GM23338 (cell line): ENCODE data around the gene BANF1. TPM values are rescaled to one million over a fixed set of nuclear protein-coding genes. Genes with fewer than 3 reads are reported as not detected.

Experiments
- ATAC-seq: fragments of 200-7000 bp; cut with Tn5 transposase; 3 replicates; pipeline ENCODE4 v1.9.1; 2020
- DNase-seq: peaks from one replicate; pipeline ENCODE4 v3.0.0-alpha.2; 2015; ENCODE audit warnings: low spot score
- H2AFZ ChIP-seq: fragments of 200-600 bp; sonication (generic); 2 replicates; pipeline ENCODE4 v1.8.0; 2016; ENCODE audit warnings: antibody characterized with exemption, mild to moderate bottlenecking, moderate library complexity
- H3F3A ChIP-seq: fragments of 200-600 bp; sonication (generic); replicated peaks from 2 replicates; pipeline ENCODE4 v1.8.0; 2017; ENCODE audit warnings: antibody characterized with exemption, mixed run types, low read depth
- H3K27ac ChIP-seq: fragments of 200-600 bp; sonication (generic); 2 replicates; pipeline ENCODE4 v1.6.1; 2016; ENCODE audit warnings: low read depth
- H3K27me3 ChIP-seq: fragments of 200-600 bp; sonication (generic); 2 replicates; pipeline ENCODE4 v1.8.0; 2016; ENCODE audit warnings: mild to moderate bottlenecking, mixed run types, moderate library complexity; ENCODE audit not compliant: insufficient read depth
- H3K36me3 ChIP-seq: fragments of 200-600 bp; sonication (generic); 2 replicates; pipeline ENCODE4 v1.8.0; 2016; ENCODE audit warnings: mild to moderate bottlenecking; ENCODE audit not compliant: insufficient read depth
- H3K4me1 ChIP-seq: fragments of 200-600 bp; sonication (generic); 2 replicates; pipeline ENCODE4 v1.8.0; 2016; ENCODE audit warnings: mild to moderate bottlenecking, moderate library complexity; ENCODE audit not compliant: insufficient read depth
- H3K4me2 ChIP-seq: fragments of 200-600 bp; sonication (generic); 2 replicates; pipeline ENCODE4 v1.7.1; 2017; ENCODE audit warnings: mixed run types
- H3K4me3 ChIP-seq: fragments of 200-600 bp; sonication (generic); 2 replicates; pipeline ENCODE4 v1.6.1; 2016; ENCODE audit warnings: mixed run types
- H3K79me2 ChIP-seq: fragments of 200-600 bp; sonication (generic); replicated peaks from 2 replicates; pipeline ENCODE4 v1.8.0; 2017; ENCODE audit warnings: mild to moderate bottlenecking; ENCODE audit not compliant: insufficient read depth
- H3K9me2 ChIP-seq: fragments of 200-600 bp; sonication (generic); 2 replicates; pipeline ENCODE4 v1.8.0; 2017; ENCODE audit not compliant: insufficient read depth
- H4K20me1 ChIP-seq: fragments of 200-600 bp; sonication (generic); replicated peaks from 2 replicates; pipeline ENCODE4 v1.8.0; 2017; ENCODE audit warnings: mild to moderate bottlenecking; ENCODE audit not compliant: insufficient read depth
- H3K27ac Mint-ChIP-seq: 2 replicates; pipeline ENCODE4 v1.8.0; 2020; ENCODE audit warnings: inconsistent platforms, mild to moderate bottlenecking, moderate library complexity, mixed read lengths
- H3K27me3 Mint-ChIP-seq: 3 replicates; pipeline ENCODE4 v1.8.0; 2022; ENCODE audit warnings: low read depth, mild to moderate bottlenecking, moderate library complexity, mixed read lengths, inconsistent platforms; ENCODE audit not compliant: insufficient read depth, poor library complexity
- H3K36me3 Mint-ChIP-seq: 3 replicates; pipeline ENCODE4 v1.8.0; 2021; ENCODE audit warnings: low read depth, mild to moderate bottlenecking, inconsistent platforms, moderate library complexity, mixed read lengths
- H3K4me1 Mint-ChIP-seq: 3 replicates; pipeline ENCODE4 v1.8.0; 2020; ENCODE audit warnings: mild to moderate bottlenecking, inconsistent platforms, mixed read lengths
- H3K4me3 Mint-ChIP-seq: 3 replicates; pipeline ENCODE4 v1.8.0; 2021; ENCODE audit warnings: moderate library complexity, mild to moderate bottlenecking, inconsistent platforms, mixed read lengths
- H3K9me3 Mint-ChIP-seq: 3 replicates; pipeline ENCODE4 v1.8.0; 2020; ENCODE audit warnings: moderate library complexity, mild to moderate bottlenecking, inconsistent platforms, mixed read lengths
- CREB1 ChIP-seq: fragments of 250-450 bp; sonication (Bioruptor Pico); IDR thresholded peaks from 2 replicates; pipeline ENCODE4 v1.5.0; 2020; ENCODE audit warnings: low read depth, mild to moderate bottlenecking, moderate library complexity
- EZH2 ChIP-seq: fragments of 200-600 bp; sonication (generic); IDR thresholded peaks from one replicate; pipeline ENCODE4 v1.8.0; 2017; ENCODE audit warnings: antibody characterized with exemption, mild to moderate bottlenecking, low read depth; ENCODE audit not compliant: unreplicated experiment
- EZH2phosphoT487 ChIP-seq: fragments of 200-600 bp; sonication (generic); IDR thresholded peaks from one replicate; pipeline ENCODE4 v1.8.1; 2018; ENCODE audit warnings: antibody characterized with exemption; ENCODE audit not compliant: unreplicated experiment
- JUNB ChIP-seq: IDR thresholded peaks from one replicate; pipeline ENCODE4 v1.6.1; 2016; ENCODE audit warnings: antibody characterized with exemption; ENCODE audit not compliant: unreplicated experiment
- NANOG ChIP-seq: IDR thresholded peaks from 2 replicates; pipeline ENCODE4 v1.6.1; 2016; ENCODE audit warnings: antibody characterized with exemption, borderline replicate concordance
- POLR2AphosphoS5 ChIP-seq: IDR thresholded peaks from 2 replicates; pipeline ENCODE4 v1.6.1; 2016; ENCODE audit warnings: antibody characterized with exemption, low read depth
- STAT1 ChIP-seq: IDR thresholded peaks from one replicate; pipeline ENCODE4 v1.6.1; 2016; ENCODE audit warnings: antibody characterized with exemption; ENCODE audit not compliant: unreplicated experiment
- ZNF114 ChIP-seq: fragments of 250-450 bp; sonication (Bioruptor Pico); IDR thresholded peaks from 2 replicates; pipeline ENCODE4 v1.5.0; 2020; ENCODE audit warnings: mild to moderate bottlenecking, moderate library complexity
- ZNF331 ChIP-seq: fragments of 250-450 bp; sonication (Bioruptor Pico); IDR thresholded peaks from 2 replicates; pipeline ENCODE4 v1.5.0; 2020; ENCODE audit warnings: low read depth, mild to moderate bottlenecking, moderate library complexity
- polyA plus RNA-seq: library from polyadenylated mRNA; unstranded; fragments of >200 nt; fragmentation: Nextera tagmentation; extraction: Ambion mirVana; gene quantifications from 2 replicates; pipeline ENCODE4 v1.2.1, GENCODE V29; 2016
- total RNA-seq: library from RNA; depleted of rRNA; stranded (reverse); fragments of >200 nt; shearing (Covaris generic); gene quantifications from 2 replicates; pipeline ENCODE4 v1.2.3, GENCODE V29; 2014
- TF ChIP-seq, protein P1 (sequence below): IDR thresholded peaks from 2 replicates; pipeline ENCODE4 v1.6.1; 2016; ENCODE audit warnings: antibody characterized with exemption
- TF ChIP-seq, protein P2 (sequence below), 2 experiments: fragments of 200-600 bp in 1 of 2; sonication (generic) in 1 of 2; conservative IDR thresholded peaks; 2 replicates each; pipeline versions ENCODE4 v1.5.1 to v1.6.1; 2016 to 2017; ENCODE audit warnings: antibody characterized with exemption in 2 of 2, low read depth in 2 of 2, mild to moderate bottlenecking in 2 of 2, moderate library complexity in 1 of 2
- TF ChIP-seq, protein P3 (sequence below): fragments of 250-450 bp; sonication (Bioruptor Pico); IDR thresholded peaks from 2 replicates; pipeline ENCODE4 v1.5.0; 2020; ENCODE audit warnings: mild to moderate bottlenecking, moderate library complexity

BANF1 gene
- total and polyA plus RNA-seq, 2 experiments from 2014 or later, result 58.2 to 765 TPM

DNA sequence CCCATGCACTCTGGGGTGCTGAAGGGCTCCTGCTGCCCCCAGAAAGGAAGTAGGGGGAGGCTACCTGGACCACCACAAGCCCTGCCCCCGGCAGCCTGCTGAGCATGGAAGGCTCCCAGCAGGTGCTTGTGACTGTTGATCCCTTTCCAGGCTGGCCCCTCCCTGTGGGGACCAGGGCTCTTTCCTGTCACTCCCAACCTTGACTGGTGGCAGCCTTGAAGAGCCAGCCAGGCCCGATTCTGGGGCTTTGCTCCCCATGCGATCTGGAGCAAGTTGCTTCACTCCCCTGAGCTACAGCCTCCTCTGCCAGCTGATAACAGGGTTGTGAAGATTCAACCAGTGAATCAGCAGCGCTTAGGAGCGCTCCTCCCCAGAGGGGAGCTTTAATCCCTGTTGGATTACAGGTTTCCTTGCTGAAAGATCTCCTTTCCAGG, 4.9 kb downstream of the BANF1 start (continued):
- TF ChIP-seq EZH2, result no peak
- TF ChIP-seq, protein P1, sequence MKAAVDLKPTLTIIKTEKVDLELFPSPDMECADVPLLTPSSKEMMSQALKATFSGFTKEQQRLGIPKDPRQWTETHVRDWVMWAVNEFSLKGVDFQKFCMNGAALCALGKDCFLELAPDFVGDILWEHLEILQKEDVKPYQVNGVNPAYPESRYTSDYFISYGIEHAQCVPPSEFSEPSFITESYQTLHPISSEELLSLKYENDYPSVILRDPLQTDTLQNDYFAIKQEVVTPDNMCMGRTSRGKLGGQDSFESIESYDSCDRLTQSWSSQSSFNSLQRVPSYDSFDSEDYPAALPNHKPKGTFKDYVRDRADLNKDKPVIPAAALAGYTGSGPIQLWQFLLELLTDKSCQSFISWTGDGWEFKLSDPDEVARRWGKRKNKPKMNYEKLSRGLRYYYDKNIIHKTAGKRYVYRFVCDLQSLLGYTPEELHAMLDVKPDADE, result no peak

DNA sequence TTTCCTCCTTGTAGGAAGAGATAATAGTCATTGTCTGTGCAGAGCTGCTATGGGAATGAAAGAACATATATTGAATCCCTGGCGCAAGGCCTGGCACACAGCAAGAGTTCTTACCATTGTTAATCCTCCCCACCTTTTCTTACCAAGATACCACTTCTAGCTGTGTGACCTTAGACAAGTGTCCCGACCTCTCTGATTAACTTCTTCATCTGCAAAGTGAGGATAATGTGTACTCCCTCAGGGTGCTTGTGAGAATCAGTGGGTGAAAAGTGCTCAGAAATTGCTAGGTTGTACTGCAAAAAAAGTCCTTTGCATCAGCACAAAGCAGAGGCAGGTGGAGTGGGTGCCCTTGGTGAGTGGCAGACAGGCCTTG, 5.8 kb downstream of the BANF1 start:
- ATAC-seq, result no peak
- peaks cover 27% of the 10 kb centered on the region for H3K36me3 Mint-ChIP-seq
- Histone ChIP-seq H3K9me2 (no peaks in the 10 kb centered on the region), H2AFZ (no peak overlapping the region), H3K79me2 (peaks cover 14% of the 10 kb centered on the region), H3K36me3 (peaks cover 7% of the 10 kb centered on the region; the same call in 1 of the 2 replicates), H3K4me3 (no peak overlapping the region), H3K27ac (no peak overlapping the region), H3K27me3 (peaks cover 22% of the 10 kb centered on the region), H3F3A (0 out of 2 replicates have a peak, but pooled peaks cover 15% of the 10 kb centered on the region), H4K20me1 (peaks cover 7% of the 10 kb centered on the region; the same call in 1 of the 2 replicates), H3K4me1 (peaks cover 12% of the 10 kb centered on the region; the same call in 1 of the 2 replicates), H3K4me2 (no peak overlapping the region)
- peaks cover 20% of the 10 kb centered on the region for H3K4me1 Mint-ChIP-seq
- no peak for DNase-seq
- no peak overlapping the region for H3K27ac Mint-ChIP-seq
- H3K4me3 Mint-ChIP-seq, result no peak overlapping the region
- no peaks in the 10 kb centered on the region for H3K9me3 Mint-ChIP-seq
- H3K27me3 Mint-ChIP-seq, result peaks cover 17% of the 10 kb centered on the region
- TF ChIP-seq EZH2 (no peak), CREB1 (CRISPR knock-in tag) (no peak), JUNB (no peak), ZNF114 (CRISPR knock-in tag) (no peak), ZNF331 (no peak), NANOG (no peak), POLR2AphosphoS5 (no peak), EZH2phosphoT487 (no peak), STAT1 (no peak)
- TF ChIP-seq, protein P2, sequence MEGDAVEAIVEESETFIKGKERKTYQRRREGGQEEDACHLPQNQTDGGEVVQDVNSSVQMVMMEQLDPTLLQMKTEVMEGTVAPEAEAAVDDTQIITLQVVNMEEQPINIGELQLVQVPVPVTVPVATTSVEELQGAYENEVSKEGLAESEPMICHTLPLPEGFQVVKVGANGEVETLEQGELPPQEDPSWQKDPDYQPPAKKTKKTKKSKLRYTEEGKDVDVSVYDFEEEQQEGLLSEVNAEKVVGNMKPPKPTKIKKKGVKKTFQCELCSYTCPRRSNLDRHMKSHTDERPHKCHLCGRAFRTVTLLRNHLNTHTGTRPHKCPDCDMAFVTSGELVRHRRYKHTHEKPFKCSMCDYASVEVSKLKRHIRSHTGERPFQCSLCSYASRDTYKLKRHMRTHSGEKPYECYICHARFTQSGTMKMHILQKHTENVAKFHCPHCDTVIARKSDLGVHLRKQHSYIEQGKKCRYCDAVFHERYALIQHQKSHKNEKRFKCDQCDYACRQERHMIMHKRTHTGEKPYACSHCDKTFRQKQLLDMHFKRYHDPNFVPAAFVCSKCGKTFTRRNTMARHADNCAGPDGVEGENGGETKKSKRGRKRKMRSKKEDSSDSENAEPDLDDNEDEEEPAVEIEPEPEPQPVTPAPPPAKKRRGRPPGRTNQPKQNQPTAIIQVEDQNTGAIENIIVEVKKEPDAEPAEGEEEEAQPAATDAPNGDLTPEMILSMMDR (conservative IDR thresholded peaks at IDR 0.05; ENCODE audit: low read depth in 2 of 2), result no peak
- TF ChIP-seq, protein P3, sequence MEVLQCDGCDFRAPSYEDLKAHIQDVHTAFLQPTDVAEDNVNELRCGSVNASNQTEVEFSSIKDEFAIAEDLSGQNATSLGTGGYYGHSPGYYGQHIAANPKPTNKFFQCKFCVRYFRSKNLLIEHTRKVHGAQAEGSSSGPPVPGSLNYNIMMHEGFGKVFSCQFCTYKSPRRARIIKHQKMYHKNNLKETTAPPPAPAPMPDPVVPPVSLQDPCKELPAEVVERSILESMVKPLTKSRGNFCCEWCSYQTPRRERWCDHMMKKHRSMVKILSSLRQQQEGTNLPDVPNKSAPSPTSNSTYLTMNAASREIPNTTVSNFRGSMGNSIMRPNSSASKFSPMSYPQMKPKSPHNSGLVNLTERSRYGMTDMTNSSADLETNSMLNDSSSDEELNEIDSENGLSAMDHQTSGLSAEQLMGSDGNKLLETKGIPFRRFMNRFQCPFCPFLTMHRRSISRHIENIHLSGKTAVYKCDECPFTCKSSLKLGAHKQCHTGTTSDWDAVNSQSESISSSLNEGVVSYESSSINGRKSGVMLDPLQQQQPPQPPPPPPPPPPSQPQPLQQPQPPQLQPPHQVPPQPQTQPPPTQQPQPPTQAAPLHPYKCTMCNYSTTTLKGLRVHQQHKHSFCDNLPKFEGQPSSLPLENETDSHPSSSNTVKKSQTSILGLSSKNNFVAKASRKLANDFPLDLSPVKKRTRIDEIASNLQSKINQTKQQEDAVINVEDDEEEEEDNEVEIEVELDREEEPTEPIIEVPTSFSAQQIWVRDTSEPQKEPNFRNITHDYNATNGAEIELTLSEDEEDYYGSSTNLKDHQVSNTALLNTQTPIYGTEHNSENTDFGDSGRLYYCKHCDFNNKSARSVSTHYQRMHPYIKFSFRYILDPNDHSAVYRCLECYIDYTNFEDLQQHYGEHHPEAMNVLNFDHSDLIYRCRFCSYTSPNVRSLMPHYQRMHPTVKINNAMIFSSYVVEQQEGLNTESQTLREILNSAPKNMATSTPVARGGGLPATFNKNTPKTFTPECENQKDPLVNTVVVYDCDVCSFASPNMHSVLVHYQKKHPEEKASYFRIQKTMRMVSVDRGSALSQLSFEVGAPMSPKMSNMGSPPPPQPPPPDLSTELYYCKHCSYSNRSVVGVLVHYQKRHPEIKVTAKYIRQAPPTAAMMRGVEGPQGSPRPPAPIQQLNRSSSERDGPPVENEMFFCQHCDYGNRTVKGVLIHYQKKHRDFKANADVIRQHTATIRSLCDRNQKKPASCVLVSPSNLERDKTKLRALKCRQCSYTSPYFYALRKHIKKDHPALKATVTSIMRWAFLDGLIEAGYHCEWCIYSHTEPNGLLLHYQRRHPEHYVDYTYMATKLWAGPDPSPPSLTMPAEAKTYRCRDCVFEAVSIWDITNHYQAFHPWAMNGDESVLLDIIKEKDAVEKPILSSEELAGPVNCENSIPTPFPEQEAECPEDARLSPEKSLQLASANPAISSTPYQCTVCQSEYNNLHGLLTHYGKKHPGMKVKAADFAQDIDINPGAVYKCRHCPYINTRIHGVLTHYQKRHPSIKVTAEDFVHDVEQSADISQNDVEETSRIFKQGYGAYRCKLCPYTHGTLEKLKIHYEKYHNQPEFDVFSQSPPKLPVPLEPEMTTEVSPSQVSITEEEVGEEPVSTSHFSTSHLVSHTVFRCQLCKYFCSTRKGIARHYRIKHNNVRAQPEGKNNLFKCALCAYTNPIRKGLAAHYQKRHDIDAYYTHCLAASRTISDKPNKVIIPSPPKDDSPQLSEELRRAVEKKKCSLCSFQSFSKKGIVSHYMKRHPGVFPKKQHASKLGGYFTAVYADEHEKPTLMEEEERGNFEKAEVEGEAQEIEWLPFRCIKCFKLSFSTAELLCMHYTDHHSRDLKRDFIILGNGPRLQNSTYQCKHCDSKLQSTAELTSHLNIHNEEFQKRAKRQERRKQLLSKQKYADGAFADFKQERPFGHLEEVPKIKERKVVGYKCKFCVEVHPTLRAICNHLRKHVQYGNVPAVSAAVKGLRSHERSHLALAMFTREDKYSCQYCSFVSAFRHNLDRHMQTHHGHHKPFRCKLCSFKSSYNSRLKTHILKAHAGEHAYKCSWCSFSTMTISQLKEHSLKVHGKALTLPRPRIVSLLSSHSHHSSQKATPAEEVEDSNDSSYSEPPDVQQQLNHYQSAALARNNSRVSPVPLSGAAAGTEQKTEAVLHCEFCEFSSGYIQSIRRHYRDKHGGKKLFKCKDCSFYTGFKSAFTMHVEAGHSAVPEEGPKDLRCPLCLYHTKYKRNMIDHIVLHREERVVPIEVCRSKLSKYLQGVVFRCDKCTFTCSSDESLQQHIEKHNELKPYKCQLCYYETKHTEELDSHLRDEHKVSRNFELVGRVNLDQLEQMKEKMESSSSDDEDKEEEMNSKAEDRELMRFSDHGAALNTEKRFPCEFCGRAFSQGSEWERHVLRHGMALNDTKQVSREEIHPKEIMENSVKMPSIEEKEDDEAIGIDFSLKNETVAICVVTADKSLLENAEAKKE (CRISPR knock-in tag), result no peak
- TF ChIP-seq, protein P1, result no peak
